Hippocampal formation (tissue), 2 donors: Measurements from ENCODE around the gene SPAG17.

ENCODE experiments used
- DNase-seq, 2 donors: peaks; one replicate each; lab custom pipeline; 2025; lab: John Stamatoyannopoulos, UW

The SPAG17 gene

GRCh38 chr1:118118873-118119463 lies 66.1 kb downstream of the SPAG17 start:
- no peak for DNase-seq

GRCh38 chr1:118118469-118118868 lies 66.6 kb downstream of the SPAG17 start:
- DNase-seq, result no peak

DNA sequence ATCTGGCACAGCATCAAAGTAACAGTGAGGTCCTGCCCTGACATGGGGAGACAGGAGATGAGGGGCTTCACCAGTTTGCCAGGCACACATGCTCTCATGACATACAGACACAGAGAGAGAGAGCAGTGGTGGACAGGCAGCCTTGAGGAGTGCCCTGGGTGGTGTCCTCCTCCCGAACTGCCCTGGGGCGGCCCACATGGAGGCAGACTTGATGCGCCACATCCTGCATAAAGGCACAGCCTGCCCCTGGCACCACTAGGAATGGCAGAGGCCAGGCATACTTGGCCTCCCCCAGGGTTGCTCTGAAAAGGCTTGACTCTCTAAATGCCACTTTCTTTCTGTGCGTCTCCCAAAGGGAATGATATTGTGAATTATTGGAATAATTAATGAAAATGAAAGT lies 67.5 kb downstream of the SPAG17 start:
- DNase-seq, result no peak

DNA sequence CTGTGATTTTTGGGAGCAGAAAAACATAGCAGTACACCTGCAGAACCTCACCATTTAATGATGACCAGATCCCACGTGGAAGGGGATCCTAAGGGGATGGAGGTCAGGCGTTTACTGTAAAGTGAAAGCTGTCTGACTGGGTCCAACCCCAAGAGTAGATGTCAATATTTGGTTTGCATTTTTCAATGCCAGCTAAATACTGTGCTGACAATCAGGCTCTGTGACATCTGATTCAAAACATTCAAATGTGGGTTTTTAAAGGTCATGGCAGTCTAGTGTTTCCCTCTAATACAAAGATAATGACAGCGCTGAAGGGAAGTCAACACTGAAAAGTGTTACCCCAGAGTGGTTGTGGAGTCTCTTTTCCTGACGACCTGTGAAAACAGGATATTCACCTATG lies 68.1 kb downstream of the SPAG17 start:
- no peak for DNase-seq

- no peak for DNase-seq
These were observed 68.6 kb downstream of the SPAG17 start for GRCh38 chr1:118116401-118116800.

DNA sequence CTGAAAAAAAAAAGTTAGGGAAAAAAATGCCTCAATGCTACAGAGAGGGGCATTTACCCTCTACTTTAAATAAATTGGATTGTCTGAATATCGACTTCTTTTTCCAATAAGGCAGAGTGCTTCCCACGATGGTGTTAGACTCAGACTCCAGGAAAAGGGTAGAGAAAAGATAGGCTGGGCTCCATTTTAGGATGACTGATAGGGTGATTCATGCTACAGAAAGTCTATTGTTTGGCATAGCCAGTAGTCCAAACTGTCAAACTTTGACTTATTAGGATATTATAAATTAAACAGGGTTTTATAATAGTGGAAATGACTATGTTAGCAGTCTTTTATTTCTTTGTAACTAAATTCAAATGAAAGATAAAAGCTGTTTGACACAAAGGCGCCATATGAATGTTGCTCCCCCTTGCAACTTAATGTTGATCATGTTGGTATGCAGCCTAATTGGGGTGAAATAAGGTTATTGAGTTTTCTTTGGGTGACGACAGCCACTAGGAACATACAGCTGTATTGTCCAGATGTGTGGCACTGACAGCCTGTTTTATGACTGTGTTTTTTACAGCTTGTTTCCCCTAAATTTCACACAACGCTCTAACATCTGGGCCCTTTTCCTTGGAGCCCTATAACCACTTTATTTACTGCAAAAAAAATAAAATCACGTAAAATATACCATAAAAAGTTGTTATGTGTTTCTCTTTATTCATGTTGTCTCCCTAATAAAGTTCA lies 69.3 kb downstream of the SPAG17 start:
- no peak for DNase-seq

- DNase-seq, result no peak
These were observed 71.8 kb downstream of the SPAG17 start for GRCh38 chr1:118113261-118113660.

DNA sequence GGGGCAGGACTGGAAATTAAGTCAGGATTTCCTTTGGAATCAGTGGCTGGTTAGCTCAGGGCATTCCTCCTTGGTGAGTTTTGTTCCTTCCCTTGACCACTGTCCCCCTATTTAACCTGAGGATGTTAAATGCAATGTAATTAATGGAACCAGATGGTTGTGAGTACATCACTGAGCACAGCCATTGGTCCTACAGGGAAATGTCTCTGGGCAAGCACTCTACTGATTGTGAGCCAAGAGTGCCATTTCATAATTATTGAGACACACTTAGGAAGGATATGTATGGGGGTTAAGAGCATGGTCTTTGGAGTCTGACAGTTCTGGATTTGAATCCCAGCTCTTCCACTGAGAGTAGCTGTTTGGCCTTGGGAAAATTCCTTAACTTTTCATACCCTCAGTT lies 74.4 kb downstream of the SPAG17 start:
- DNase-seq, result no peak

GRCh38 chr1:118104951-118105350 lies 80.1 kb downstream of the SPAG17 start:
- DNase-seq, result no peak

DNA sequence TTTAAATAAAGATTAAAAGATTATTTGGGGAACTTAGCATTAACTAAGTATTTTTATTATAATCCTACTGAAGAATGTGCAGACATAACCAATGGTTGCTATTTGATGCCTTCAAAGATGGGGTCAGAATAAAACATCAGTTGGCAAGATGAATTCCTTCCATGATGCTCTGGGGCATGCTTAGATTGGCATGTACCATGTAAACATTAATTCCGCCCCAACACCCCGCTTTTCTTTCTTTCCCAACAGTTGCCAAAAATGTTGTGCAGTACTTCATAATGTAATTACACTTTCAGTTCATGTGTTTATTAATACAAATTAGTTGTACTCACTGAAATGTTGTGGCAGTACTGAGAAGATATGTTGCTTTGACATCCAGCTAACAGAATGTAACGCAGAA lies 82.6 kb downstream of the SPAG17 start:
- no peak for DNase-seq

GRCh38 chr1:118101999-118102398 lies 83.0 kb downstream of the SPAG17 start:
- no peak for DNase-seq

DNA sequence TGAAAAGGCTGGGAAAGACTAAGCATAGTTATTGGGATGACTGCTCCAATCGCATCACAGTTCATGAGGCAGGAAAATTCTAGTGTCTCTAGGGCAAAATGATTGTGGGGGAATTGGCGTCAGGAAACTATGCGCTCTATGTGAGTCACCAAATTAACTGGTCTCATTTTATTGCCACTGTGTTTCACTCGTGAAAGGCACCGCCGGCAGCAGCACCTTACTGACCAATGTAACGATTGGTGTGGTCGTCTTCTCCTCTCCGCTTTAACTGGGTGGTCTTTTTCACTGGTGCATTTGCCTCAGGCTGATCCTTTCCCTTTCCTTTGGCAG lies 83.5 kb downstream of the SPAG17 start:
- no peak for DNase-seq

DNA sequence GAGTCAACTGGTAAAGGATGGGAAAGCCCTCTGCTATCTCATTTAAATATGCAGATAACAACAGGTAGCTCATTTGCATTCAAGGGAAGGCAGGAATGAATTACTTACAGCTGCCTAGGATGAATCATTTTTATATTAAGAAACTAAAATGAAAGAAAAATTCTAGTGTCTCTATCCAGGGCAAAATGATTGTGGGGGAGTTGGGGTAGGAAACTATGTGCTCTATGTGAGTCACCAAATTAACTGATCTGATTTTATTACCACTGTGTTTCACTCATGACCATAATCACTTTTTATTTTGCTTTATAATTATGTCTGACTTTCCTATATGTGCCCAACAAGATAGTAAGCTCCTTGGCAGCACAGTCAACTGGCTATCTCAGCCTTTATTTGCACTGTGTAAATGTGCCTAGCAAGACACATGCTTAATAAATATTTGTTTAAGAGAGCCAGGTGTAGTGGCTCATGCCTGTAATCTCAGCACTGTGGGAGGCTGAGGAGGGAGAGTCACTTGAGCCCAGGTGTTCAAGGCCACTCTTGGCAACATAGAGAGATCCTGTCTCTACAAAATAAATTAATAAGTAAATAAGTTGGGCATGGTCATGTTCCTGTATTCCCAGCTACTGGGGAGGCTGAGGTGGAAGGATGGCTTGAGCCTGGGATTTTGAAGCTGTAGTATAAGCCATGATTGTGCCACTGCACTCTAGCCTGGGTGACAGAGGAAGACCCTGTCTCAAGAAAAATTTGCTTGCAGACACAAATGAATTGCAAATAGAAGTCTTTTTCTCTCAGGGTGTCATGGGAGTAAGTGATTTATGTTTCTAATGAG lies 84.1 kb downstream of the SPAG17 start:
- no peak for DNase-seq

DNA sequence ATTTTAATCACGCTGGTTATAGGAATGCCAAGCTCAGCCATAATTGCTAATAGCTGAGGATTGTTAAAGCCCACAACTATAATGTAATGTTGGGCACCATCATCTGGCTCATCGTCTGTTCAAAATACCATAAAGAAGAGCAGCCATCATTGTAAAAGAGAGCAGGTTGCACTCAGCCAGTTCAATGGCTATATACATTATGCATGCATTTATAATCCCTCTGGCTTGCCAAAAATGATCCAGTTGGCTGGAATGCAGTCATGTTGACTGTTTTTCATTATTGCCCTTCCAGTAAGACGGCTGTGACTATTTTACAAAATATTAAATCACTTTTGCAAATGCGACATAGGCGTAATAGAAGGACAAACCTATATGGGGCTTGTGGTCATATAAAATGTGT lies 85.3 kb downstream of the SPAG17 start:
- no peak for DNase-seq

DNA sequence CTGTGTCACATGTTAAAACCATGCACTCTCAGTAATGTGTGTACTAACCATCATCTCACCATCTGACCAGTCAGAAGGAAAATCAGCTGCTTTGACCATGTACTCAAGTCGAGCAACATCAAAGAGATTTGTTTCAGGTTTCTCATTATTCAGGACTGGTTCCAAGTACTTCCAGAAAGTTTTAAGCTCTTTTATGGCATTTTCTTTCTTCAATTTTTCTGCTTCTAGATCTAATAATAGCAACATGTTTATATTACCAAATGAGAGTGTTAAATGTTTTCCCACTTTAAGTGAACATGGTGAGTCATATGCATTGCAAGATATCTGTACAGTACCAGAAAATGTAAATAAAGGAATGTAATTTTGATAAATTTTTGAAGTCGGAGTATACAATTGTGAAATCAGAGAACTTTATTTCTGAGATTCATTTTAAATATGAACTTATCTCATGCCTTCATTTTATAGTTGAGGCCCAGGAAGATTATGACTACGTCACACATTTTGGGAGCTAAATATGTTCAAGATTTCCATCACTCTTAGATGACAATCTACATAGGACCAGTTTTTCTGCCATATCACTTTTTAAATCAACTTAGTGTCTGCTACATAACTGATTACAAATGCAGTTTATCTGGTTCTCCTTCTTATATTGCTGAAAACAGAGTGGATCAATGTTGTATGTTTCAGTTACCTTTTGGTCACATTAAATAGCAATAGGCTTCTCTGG lies 87.2 kb downstream of the SPAG17 start:
- no peak for DNase-seq

DNA sequence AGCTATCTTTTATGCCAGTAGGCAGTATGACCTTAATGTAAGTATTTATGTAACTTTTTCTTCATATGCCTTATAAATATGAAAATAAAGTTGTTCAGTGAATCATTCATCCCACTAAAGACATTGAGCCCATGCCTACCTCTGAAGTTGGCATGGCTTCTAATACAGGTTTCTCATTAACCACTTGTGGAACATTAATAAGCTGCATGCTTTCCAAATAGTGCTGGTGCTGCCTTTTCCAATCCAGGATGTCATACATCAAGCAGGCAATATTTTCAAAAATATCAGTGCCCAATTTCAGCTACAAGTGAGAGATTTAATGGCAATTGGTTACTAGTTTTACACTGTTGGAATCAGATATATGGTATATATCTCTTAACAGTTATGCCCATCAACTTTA lies 92.0 kb downstream of the SPAG17 start:
- DNase-seq, result no peak

DNA sequence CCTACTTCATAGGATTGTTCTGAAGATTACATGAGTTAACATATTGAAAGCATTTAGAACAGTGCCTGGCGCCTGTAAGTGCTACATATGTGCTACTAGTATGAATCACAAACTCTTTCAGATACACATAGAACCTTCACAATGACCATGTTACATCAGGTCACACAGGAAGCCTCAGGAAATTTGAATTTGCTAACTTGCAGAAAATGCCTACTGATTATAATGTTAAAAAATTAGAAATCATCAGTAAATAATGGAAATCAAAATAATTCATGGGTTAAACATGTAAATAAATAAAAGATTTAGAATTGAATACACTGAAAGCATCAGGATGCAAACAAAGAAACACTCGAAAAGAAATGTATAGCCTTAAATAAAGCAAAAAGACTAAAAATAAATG lies 94.9 kb downstream of the SPAG17 start:
- DNase-seq, result no peak

DNA sequence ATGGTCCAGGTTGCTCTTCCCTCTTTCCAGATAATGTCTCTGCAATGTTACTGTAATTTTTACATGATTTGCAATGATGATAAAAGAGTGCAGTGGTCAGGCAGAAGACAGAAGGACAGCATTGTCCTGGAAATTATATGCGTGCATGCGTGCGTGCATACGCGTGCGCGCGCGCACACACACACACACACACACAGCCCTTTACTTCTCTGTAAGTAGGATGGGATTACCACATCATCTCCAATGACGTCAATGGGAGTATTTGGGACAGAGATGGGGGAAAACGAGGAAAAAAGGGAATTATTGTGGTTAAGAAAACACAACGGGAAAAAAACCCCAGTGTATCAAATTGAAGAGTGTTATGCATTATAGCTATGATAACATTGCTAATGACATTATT lies 99.7 kb downstream of the SPAG17 start:
- no peak for DNase-seq

GRCh38 chr1:118084400-118084799 lies 100.6 kb downstream of the SPAG17 start:
- no peak for DNase-seq

- no peak for DNase-seq
These were observed 102.0 kb downstream of the SPAG17 start for GRCh38 chr1:118082984-118083383.

DNA sequence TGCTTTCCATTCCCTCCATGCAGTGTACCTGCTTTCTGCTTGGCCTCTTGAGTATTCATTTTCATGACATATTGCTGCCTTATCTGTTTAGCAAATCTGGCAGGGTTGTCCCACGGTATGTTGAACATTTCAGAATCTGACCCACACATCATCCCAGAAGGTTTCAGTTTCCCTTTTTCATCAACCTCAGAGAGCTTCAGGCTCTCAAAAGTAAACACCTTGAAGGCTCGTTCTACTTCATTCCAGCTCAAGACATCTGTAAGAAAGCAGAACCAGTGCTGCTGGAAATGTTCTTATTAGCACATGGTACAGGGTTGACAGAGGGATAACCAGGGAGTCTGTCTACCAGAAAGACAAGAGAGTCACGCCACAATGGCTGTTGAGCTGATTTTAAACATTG lies 103.6 kb downstream of the SPAG17 start:
- DNase-seq, result no peak

DNA sequence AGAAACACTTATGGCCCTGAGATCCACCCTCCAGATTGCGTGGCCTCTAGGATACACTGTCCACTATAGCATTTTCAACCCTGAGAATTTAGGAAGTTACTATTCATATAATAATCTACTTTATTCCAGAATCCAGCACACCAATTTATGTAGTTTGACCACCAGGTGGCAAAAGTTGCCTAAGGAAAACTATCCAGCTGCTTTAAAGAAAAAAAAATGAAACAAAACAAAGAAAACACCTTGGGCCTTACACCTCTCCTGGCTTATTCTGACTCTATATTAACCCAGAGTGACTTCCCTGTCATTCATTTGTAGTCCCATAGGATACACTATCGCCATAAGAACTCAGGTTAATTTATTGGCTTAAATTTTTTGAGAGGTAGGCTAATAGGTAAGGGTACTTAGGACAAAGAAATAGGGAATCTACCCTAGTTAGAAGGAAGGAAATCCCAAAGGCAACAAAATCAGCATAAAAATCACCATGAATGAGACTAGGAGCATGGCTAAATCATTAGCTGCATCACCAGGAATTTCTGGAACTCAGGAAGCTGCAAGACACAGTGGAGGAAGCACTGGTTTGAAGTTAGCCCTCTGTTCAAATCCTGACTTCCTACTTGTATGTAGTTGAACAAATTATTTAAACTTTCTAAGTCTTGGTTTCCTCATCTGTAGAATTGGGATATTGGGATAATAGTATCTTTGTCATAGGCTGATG lies 107.5 kb downstream of the SPAG17 start:
- no peak for DNase-seq
